ENCODE results near the gene PLCD4. TPM values are rescaled to one million over a fixed set of nuclear protein-coding genes. Genes with fewer than 3 reads are reported as not detected.

The PLCD4 gene
- total and polyA plus RNA-seq, 9 donors, result 0.21 to 1.5 (median 0.88) TPM

DNA sequence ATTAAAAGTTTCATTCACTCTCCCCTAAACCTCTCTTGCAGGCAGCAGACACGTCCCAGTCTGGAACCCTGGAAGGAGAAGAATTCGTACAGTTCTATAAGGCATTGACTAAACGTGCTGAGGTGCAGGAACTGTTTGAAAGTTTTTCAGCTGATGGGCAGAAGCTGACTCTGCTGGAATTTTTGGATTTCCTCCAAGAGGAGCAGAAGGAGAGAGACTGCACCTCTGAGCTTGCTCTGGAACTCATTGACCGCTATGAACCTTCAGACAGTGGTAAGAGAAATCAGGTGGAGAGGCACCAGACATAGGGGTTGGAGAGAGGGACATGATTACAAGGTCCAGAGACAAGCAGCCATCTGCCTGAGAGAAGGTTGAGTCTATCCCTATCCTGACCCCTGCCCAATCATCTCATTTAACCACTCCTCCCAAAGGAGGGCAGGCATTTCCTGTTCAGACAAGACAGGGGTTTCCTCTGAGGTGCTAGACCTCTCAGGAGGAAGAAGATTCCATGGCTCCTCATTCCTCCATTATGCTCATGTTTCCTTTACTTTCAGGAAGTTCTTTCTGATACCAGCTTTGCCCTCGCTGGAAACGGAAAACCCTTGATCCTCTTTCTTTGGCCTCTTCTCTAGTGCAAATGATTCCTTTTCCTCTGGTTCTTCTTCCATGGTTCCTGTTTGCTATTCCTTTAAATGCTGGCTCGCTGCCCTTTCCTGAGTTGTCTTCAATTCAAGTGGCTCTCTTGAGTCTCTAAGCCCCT lies 15.1 kb downstream of the PLCD4 start:
- H3K9me3 ChIP-seq, result no peaks in the 10 kb centered on the region
- 54 to 60% (median 59%) methylated on average over 7 of the region's 7 CpGs for WGBS, 3 donors
- TF ChIP-seq, protein P1, sequence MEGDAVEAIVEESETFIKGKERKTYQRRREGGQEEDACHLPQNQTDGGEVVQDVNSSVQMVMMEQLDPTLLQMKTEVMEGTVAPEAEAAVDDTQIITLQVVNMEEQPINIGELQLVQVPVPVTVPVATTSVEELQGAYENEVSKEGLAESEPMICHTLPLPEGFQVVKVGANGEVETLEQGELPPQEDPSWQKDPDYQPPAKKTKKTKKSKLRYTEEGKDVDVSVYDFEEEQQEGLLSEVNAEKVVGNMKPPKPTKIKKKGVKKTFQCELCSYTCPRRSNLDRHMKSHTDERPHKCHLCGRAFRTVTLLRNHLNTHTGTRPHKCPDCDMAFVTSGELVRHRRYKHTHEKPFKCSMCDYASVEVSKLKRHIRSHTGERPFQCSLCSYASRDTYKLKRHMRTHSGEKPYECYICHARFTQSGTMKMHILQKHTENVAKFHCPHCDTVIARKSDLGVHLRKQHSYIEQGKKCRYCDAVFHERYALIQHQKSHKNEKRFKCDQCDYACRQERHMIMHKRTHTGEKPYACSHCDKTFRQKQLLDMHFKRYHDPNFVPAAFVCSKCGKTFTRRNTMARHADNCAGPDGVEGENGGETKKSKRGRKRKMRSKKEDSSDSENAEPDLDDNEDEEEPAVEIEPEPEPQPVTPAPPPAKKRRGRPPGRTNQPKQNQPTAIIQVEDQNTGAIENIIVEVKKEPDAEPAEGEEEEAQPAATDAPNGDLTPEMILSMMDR (IDR thresholded peaks at IDR 0.05), result no peak
- TF ChIP-seq POLR2A (IDR thresholded peaks at IDR 0.05) (no peak), EP300 (IDR thresholded peaks at IDR 0.05) (no peak)
- no peak overlapping the region for H3K4me3 ChIP-seq
- intact Hi-C loops (cut with DNase I), result no loop called here
- no peaks in the 10 kb centered on the region for H3K36me3 ChIP-seq
- no peaks in the 10 kb centered on the region for H3K4me1 ChIP-seq (ENCODE audit: insufficient read depth)
- DNase-seq, result no peak
- no peaks in the 10 kb centered on the region for H3K27me3 ChIP-seq
- no peak overlapping the region for H3K27ac ChIP-seq

DNA sequence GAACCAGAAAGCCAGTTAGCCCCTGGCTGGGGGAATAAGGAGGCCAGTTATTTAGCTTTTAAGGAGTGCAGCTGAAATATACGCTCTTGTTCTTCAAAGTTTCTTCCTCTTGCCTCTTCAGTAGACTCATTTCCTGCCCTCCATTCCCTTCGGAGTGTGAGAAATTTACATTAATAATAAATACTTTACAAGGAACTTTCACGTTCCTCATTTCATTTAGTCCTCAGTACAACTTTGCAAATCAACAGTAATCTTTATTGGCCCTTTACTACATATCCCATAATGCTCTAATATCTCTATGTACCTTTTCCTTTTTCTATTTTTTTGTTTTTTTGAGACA lies 15.6 kb downstream of the PLCD4 start:
- DNase-seq, result no peak
- Histone ChIP-seq H3K4me1 (ENCODE audit: insufficient read depth) (no peaks in the 10 kb centered on the region), H3K36me3 (no peaks in the 10 kb centered on the region), H3K27ac (no peak overlapping the region), H3K4me3 (no peak overlapping the region), H3K9me3 (no peaks in the 10 kb centered on the region), H3K27me3 (no peaks in the 10 kb centered on the region)
- WGBS, 3 donors, result 81 to 84% (median 81%) methylated on average over 3 of the region's 3 CpGs
- TF ChIP-seq, protein P1 (IDR thresholded peaks at IDR 0.05), result no peak
- TF ChIP-seq EP300 (IDR thresholded peaks at IDR 0.05), result no peak
- no peak for TF ChIP-seq POLR2A (IDR thresholded peaks at IDR 0.05)
- intact Hi-C loops (cut with DNase I), result no loop called here

DNA sequence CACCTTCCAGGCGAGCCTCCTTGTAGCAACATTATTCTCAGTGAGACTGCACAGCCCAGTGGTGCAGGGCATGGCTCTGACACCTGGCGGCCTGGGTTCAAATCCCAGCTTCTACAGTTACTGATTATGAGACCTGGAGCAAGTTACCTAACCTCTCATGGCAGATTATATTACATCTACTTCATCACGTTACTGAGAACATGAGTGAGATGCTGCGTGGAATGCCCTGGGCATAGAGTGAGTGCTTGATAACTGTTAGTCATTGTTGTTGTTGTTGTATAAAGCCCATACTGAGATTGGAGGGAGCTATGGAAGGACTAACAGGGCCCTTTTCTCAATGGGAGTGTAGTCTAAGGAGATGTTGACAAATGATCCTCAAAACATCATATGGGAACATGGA lies 18.7 kb downstream of the PLCD4 start:
- TF ChIP-seq EP300 (IDR thresholded peaks at IDR 0.05), result no peak
- no peak for TF ChIP-seq POLR2A (IDR thresholded peaks at IDR 0.05)
- TF ChIP-seq, protein P1 (IDR thresholded peaks at IDR 0.05), result no peak
- intact Hi-C loops (cut with DNase I), result no loop called here
- Histone ChIP-seq H3K36me3 (no peaks in the 10 kb centered on the region), H3K4me1 (ENCODE audit: insufficient read depth) (no peaks in the 10 kb centered on the region), H3K4me3 (no peak overlapping the region), H3K27me3 (no peaks in the 10 kb centered on the region), H3K27ac (no peak overlapping the region), H3K9me3 (no peaks in the 10 kb centered on the region)
- DNase-seq, result no peak
- 93 to 96% (median 95%) methylated on average over 4 of the region's 4 CpGs for WGBS, 3 donors

DNA sequence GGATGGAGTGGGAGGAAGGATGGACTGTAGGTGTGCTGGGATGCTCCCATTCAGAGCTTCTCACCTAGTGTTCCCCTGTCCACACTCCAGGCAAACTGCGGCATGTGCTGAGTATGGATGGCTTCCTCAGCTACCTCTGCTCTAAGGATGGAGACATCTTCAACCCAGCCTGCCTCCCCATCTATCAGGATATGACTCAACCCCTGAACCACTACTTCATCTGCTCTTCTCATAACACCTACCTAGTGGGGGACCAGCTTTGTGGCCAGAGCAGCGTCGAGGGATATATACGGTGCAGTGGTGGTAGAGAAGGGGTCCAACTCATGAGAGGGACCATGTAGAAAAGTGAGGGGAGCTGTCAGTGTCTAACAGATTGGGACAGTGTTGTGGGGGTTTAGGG lies 20.2 kb downstream of the PLCD4 start:
- H3K27ac ChIP-seq, result no peak overlapping the region
- H3K4me1 ChIP-seq (ENCODE audit: insufficient read depth), result no peaks in the 10 kb centered on the region
- no peaks in the 10 kb centered on the region for H3K36me3 ChIP-seq
- intact Hi-C loops (cut with DNase I), result no loop called here
- TF ChIP-seq EP300 (IDR thresholded peaks at IDR 0.05), result no peak
- TF ChIP-seq POLR2A (IDR thresholded peaks at IDR 0.05), result no peak
- TF ChIP-seq, protein P1 (IDR thresholded peaks at IDR 0.05), result no peak
- H3K4me3 ChIP-seq, result no peak overlapping the region
- H3K9me3 ChIP-seq, result no peaks in the 10 kb centered on the region
- no peak for DNase-seq
- 92 to 95% (median 93%) methylated on average over 4 of the region's 4 CpGs for WGBS, 3 donors
- no peaks in the 10 kb centered on the region for H3K27me3 ChIP-seq
